GM18870 (cell line): Measurements from ENCODE around the gene ALG10.
"Not testable (repeated sequence)": the region's sequence is repeated elsewhere in the genome, so short reads cannot be mapped to it uniquely, and the experiment has no call there.

ENCODE experiments used
- ATAC-seq: cut with Tn5 transposase; IDR thresholded peaks from one replicate; pipeline ENCODE4 v1.9.1; 2021; ENCODE audit warnings: moderate library complexity; ENCODE audit not compliant: unreplicated experiment

ALG10 gene

GRCh38 chr12:34022079-34022830 is at the start of gene ALG10:
TSS of gene ALG10 (plus strand) at chr12:34022496. CDS start at chr12:34022600, 104 bp downstream.
- peak; percentile 97 for ATAC-seq

GRCh38 chr12:33972884-33973283 is 49.4 kb upstream of the ALG10 start:
- not testable (repeated sequence) for ATAC-seq

GRCh38 chr12:33977887-33978286 is 44.4 kb upstream of the ALG10 start:
- ATAC-seq: no peak

- ATAC-seq: no peak
Measured at GRCh38 chr12:33988197-33988805, 34.0 kb upstream of the ALG10 start.

- ATAC-seq: no peak
Measured at GRCh38 chr12:33988913-33989312, 33.4 kb upstream of the ALG10 start.

GRCh38 chr12:33994857-33995808 is 27.2 kb upstream of the ALG10 start:
- no peak for ATAC-seq

GRCh38 chr12:34008835-34009234 is 13.5 kb upstream of the ALG10 start:
- not testable (repeated sequence) for ATAC-seq

GRCh38 chr12:34016361-34016760 is 5.9 kb upstream of the ALG10 start:
- ATAC-seq: no peak

GRCh38 chr12:34021071-34021470 is 1.2 kb upstream of the ALG10 start:
- no peak for ATAC-seq

GRCh38 chr12:34027661-34028060 is 5.4 kb downstream of the ALG10 start:
- ATAC-seq: not testable (repeated sequence)

GRCh38 chr12:34030591-34030990 is 8.3 kb downstream of the ALG10 start:
- ATAC-seq: no peak

- ATAC-seq: no peak
Measured at GRCh38 chr12:34033628-34034296, 11.5 kb downstream of the ALG10 start.

- not testable (repeated sequence) for ATAC-seq
Measured at GRCh38 chr12:34038357-34038756, 16.1 kb downstream of the ALG10 start.

GRCh38 chr12:34046570-34046969 is 24.3 kb downstream of the ALG10 start:
- no peak for ATAC-seq

- ATAC-seq: not testable (repeated sequence)
Measured at GRCh38 chr12:34047855-34048254, 25.6 kb downstream of the ALG10 start.

GRCh38 chr12:34048714-34049113 is 26.4 kb downstream of the ALG10 start:
- ATAC-seq: no peak

- no peak for ATAC-seq
Measured at GRCh38 chr12:34051486-34051885, 29.2 kb downstream of the ALG10 start.

GRCh38 chr12:34054938-34055337 is 32.6 kb downstream of the ALG10 start:
- ATAC-seq: no peak
